ENCODE results near the gene STAT4.

The STAT4 gene

GRCh38 chr2:191151331-191151730 lies 537 bp upstream of the STAT4 start:
- peak overlapping the region in 1 of 2 experiments; percentile 71 for H2BK12ac ChIP-seq (ENCODE audit: low read length in 2 of 2)
- 100% methylated on average over 6 of the region's 6 CpGs for WGBS
- H3K23ac ChIP-seq (ENCODE audit: low read length in 2 of 2) = no peak overlapping the region
- peak overlapping the region in 1 of 2 experiments; percentile 26 for H3K18ac ChIP-seq (ENCODE audit: low read depth in 1 of 2, low read length in 2 of 2)
- H3K79me1 ChIP-seq (replicated peaks; ENCODE audit: low read length, poor library complexity, severe bottlenecking) = no peaks in the 10 kb centered on the region
- H3K27ac ChIP-seq (ENCODE audit: low read length, poor library complexity, severe bottlenecking) = no peak overlapping the region
- no peak overlapping the region for H2BK5ac ChIP-seq (ENCODE audit: low read depth, low read length, poor library complexity, severe bottlenecking)
- no peak overlapping the region for H2BK15ac ChIP-seq (ENCODE audit: low read depth, poor library complexity, severe bottlenecking)
- no peak overlapping the region for H4K8ac ChIP-seq (ENCODE audit: low read length)
- no peak overlapping the region for H2BK120ac ChIP-seq (ENCODE audit: low read depth, low read length)
- no peak overlapping the region for H3K4ac ChIP-seq (ENCODE audit: low read depth in 1 of 2, low read length in 2 of 2)
- H3K36me3 ChIP-seq (ENCODE audit: control insufficient read depth in 1 of 2, insufficient read depth in 2 of 2, low read depth in 1 of 2, low read length in 2 of 2) = no peaks in the 10 kb centered on the region
- peak overlapping the region in 1 of 2 experiments; percentile 80 for H3K4me3 ChIP-seq (ENCODE audit: insufficient read depth in 1 of 2, low read depth in 1 of 2, low read length in 2 of 2)
- H3K4me2 ChIP-seq (ENCODE audit: low read length, poor library complexity, severe bottlenecking) = peak overlapping the region; percentile 91
- peak overlapping the region; percentile 77 for H4K91ac ChIP-seq (ENCODE audit: low read length)
- H2AK5ac ChIP-seq (ENCODE audit: low read length, severe bottlenecking) = peak overlapping the region; percentile 76
- H3K9me3 ChIP-seq (ENCODE audit: control insufficient read depth, low read length) = no peaks in the 10 kb centered on the region
- H3K9ac ChIP-seq (ENCODE audit: low read length) = peak overlapping the region; percentile 83
- H2AFZ ChIP-seq (ENCODE audit: low read depth, low read length) = no peak overlapping the region
- H3K4me1 ChIP-seq (ENCODE audit: control insufficient read depth, insufficient read depth, low read depth, low read length) = peaks cover 3% of the 10 kb centered on the region
- H3K27me3 ChIP-seq (ENCODE audit: control insufficient read depth in 1 of 2, insufficient read depth in 1 of 2, low read length in 2 of 2) = no peaks in the 10 kb centered on the region
- H3K14ac ChIP-seq (ENCODE audit: low read length in 2 of 2) = no peak overlapping the region
- DNase-seq = no peak

DNA sequence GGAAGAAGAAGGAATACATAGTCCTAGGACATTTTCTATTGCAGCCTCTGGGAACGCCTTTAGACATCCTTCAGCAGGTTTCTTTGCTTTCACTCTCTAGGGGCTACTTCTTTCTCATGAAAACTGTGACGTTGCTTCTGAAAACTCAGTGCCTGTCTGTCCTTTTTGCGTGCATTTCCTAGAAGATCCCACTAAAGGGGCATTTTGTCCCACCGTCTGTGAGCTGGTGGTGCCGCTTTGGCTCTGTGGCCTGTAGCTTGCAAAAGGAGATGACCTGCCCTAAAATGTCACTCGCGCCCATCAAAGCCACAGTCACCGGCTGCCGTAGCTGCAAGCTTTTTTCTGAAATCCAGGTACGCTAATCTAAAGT lies 579 bp downstream of the STAT4 start:
- no peaks in the 10 kb centered on the region for H3K9me3 ChIP-seq (ENCODE audit: control insufficient read depth, low read length)
- no peaks in the 10 kb centered on the region for H3K36me3 ChIP-seq (ENCODE audit: control insufficient read depth in 1 of 2, insufficient read depth in 2 of 2, low read depth in 1 of 2, low read length in 2 of 2)
- no peak for DNase-seq
- H3K79me1 ChIP-seq (replicated peaks; ENCODE audit: low read length, poor library complexity, severe bottlenecking) = no peaks in the 10 kb centered on the region
- H2BK120ac ChIP-seq (ENCODE audit: low read depth, low read length) = no peak overlapping the region
- H3K27ac ChIP-seq (ENCODE audit: low read length, poor library complexity, severe bottlenecking) = no peak overlapping the region
- no peak overlapping the region for H2BK12ac ChIP-seq (ENCODE audit: low read length in 2 of 2)
- H3K18ac ChIP-seq (ENCODE audit: low read depth in 1 of 2, low read length in 2 of 2) = peak overlapping the region in 1 of 2 experiments; percentile 21
- H3K27me3 ChIP-seq (ENCODE audit: control insufficient read depth in 1 of 2, insufficient read depth in 1 of 2, low read length in 2 of 2) = no peaks in the 10 kb centered on the region
- H2AFZ ChIP-seq (ENCODE audit: low read depth, low read length) = peak overlapping the region; percentile 48
- no peak overlapping the region for H3K14ac ChIP-seq (ENCODE audit: low read length in 2 of 2)
- 12% methylated on average over 10 of the region's 10 CpGs for WGBS
- no peak overlapping the region for H4K8ac ChIP-seq (ENCODE audit: low read length)
- peak overlapping the region; percentile 58 to 80 for H3K4me3 ChIP-seq (ENCODE audit: insufficient read depth in 1 of 2, low read depth in 1 of 2, low read length in 2 of 2)
- H4K91ac ChIP-seq (ENCODE audit: low read length) = no peak overlapping the region
- H3K4me1 ChIP-seq (ENCODE audit: control insufficient read depth, insufficient read depth, low read depth, low read length) = peaks cover 3% of the 10 kb centered on the region
- no peak overlapping the region for H2AK5ac ChIP-seq (ENCODE audit: low read length, severe bottlenecking)
- H2BK15ac ChIP-seq (ENCODE audit: low read depth, poor library complexity, severe bottlenecking) = no peak overlapping the region
- no peak overlapping the region for H3K23ac ChIP-seq (ENCODE audit: low read length in 2 of 2)
- H3K4ac ChIP-seq (ENCODE audit: low read depth in 1 of 2, low read length in 2 of 2) = no peak overlapping the region
- no peak overlapping the region for H2BK5ac ChIP-seq (ENCODE audit: low read depth, low read length, poor library complexity, severe bottlenecking)
- H3K4me2 ChIP-seq (ENCODE audit: low read length, poor library complexity, severe bottlenecking) = peak overlapping the region; percentile 91
- peak overlapping the region; percentile 83 for H3K9ac ChIP-seq (ENCODE audit: low read length)

GRCh38 chr2:191149391-191149790 lies 1.4 kb downstream of the STAT4 start:
- Histone ChIP-seq H4K8ac (ENCODE audit: low read length) (no peak overlapping the region), H2BK12ac (ENCODE audit: low read length in 2 of 2) (no peak overlapping the region), H3K18ac (ENCODE audit: low read depth in 1 of 2, low read length in 2 of 2) (no peak overlapping the region), H3K36me3 (ENCODE audit: control insufficient read depth in 1 of 2, insufficient read depth in 2 of 2, low read depth in 1 of 2, low read length in 2 of 2) (no peaks in the 10 kb centered on the region), H2BK5ac (ENCODE audit: low read depth, low read length, poor library complexity, severe bottlenecking) (no peak overlapping the region), H3K4ac (ENCODE audit: low read depth in 1 of 2, low read length in 2 of 2) (no peak overlapping the region), H2AFZ (ENCODE audit: low read depth, low read length) (no peak overlapping the region), H3K9ac (ENCODE audit: low read length) (no peak overlapping the region), H2AK5ac (ENCODE audit: low read length, severe bottlenecking) (no peak overlapping the region), H3K4me1 (ENCODE audit: control insufficient read depth, insufficient read depth, low read depth, low read length) (peaks cover 3% of the 10 kb centered on the region), H3K23ac (ENCODE audit: low read length in 2 of 2) (no peak overlapping the region), H3K14ac (ENCODE audit: low read length in 2 of 2) (no peak overlapping the region), H3K4me3 (ENCODE audit: insufficient read depth in 1 of 2, low read depth in 1 of 2, low read length in 2 of 2) (no peak overlapping the region), H3K27ac (ENCODE audit: low read length, poor library complexity, severe bottlenecking) (no peak overlapping the region), H3K79me1 (replicated peaks; ENCODE audit: low read length, poor library complexity, severe bottlenecking) (no peaks in the 10 kb centered on the region), H3K9me3 (ENCODE audit: control insufficient read depth, low read length) (no peaks in the 10 kb centered on the region), H2BK15ac (ENCODE audit: low read depth, poor library complexity, severe bottlenecking) (no peak overlapping the region), H3K4me2 (ENCODE audit: low read length, poor library complexity, severe bottlenecking) (no peak overlapping the region), H4K91ac (ENCODE audit: low read length) (no peak overlapping the region), H3K27me3 (ENCODE audit: control insufficient read depth in 1 of 2, insufficient read depth in 1 of 2, low read length in 2 of 2) (no peaks in the 10 kb centered on the region), H2BK120ac (ENCODE audit: low read depth, low read length) (no peak overlapping the region)
- WGBS = 100% methylated on average over 2 of the region's 4 CpGs
- DNase-seq = no peak

GRCh38 chr2:191148791-191149190 lies 2.0 kb downstream of the STAT4 start:
- no peak overlapping the region for H3K4me3 ChIP-seq (ENCODE audit: insufficient read depth in 1 of 2, low read depth in 1 of 2, low read length in 2 of 2)
- H2AFZ ChIP-seq (ENCODE audit: low read depth, low read length) = no peak overlapping the region
- no peak overlapping the region for H3K23ac ChIP-seq (ENCODE audit: low read length in 2 of 2)
- DNase-seq = no peak
- H3K79me1 ChIP-seq (replicated peaks; ENCODE audit: low read length, poor library complexity, severe bottlenecking) = no peaks in the 10 kb centered on the region
- no peak overlapping the region for H3K4ac ChIP-seq (ENCODE audit: low read depth in 1 of 2, low read length in 2 of 2)
- H2BK15ac ChIP-seq (ENCODE audit: low read depth, poor library complexity, severe bottlenecking) = no peak overlapping the region
- no peak overlapping the region for H2AK5ac ChIP-seq (ENCODE audit: low read length, severe bottlenecking)
- H3K27me3 ChIP-seq (ENCODE audit: control insufficient read depth in 1 of 2, insufficient read depth in 1 of 2, low read length in 2 of 2) = no peaks in the 10 kb centered on the region
- H3K36me3 ChIP-seq (ENCODE audit: control insufficient read depth in 1 of 2, insufficient read depth in 2 of 2, low read depth in 1 of 2, low read length in 2 of 2) = no peaks in the 10 kb centered on the region
- H3K27ac ChIP-seq (ENCODE audit: low read length, poor library complexity, severe bottlenecking) = no peak overlapping the region
- no peaks in the 10 kb centered on the region for H3K9me3 ChIP-seq (ENCODE audit: control insufficient read depth, low read length)
- H3K4me1 ChIP-seq (ENCODE audit: control insufficient read depth, insufficient read depth, low read depth, low read length) = peaks cover 3% of the 10 kb centered on the region
- H3K14ac ChIP-seq (ENCODE audit: low read length in 2 of 2) = no peak overlapping the region
- H3K18ac ChIP-seq (ENCODE audit: low read depth in 1 of 2, low read length in 2 of 2) = no peak overlapping the region
- H2BK5ac ChIP-seq (ENCODE audit: low read depth, low read length, poor library complexity, severe bottlenecking) = no peak overlapping the region
- 92% methylated on average over 2 of the region's 2 CpGs for WGBS
- no peak overlapping the region for H4K8ac ChIP-seq (ENCODE audit: low read length)
- H2BK12ac ChIP-seq (ENCODE audit: low read length in 2 of 2) = no peak overlapping the region
- H3K9ac ChIP-seq (ENCODE audit: low read length) = no peak overlapping the region
- no peak overlapping the region for H4K91ac ChIP-seq (ENCODE audit: low read length)
- no peak overlapping the region for H2BK120ac ChIP-seq (ENCODE audit: low read depth, low read length)
- H3K4me2 ChIP-seq (ENCODE audit: low read length, poor library complexity, severe bottlenecking) = no peak overlapping the region

All from mesenchymal stem cell (in vitro differentiated cells and primary cell).